HL-60 (cell line): ENCODE data around the gene GZMM.

ENCODE experiments used
- CTCF ChIP-seq: IDR thresholded peaks from one replicate; pipeline ENCODE4 v1.5.1; 2011; ENCODE audit warnings: low read length, control low read depth, inconsistent platforms; ENCODE audit not compliant: insufficient read depth
- SPI1 ChIP-seq: IDR thresholded peaks from 2 replicates; pipeline ENCODE4 v1.6.1; 2012; ENCODE audit warnings: low read depth, mild to moderate bottlenecking, borderline replicate concordance

DNA sequence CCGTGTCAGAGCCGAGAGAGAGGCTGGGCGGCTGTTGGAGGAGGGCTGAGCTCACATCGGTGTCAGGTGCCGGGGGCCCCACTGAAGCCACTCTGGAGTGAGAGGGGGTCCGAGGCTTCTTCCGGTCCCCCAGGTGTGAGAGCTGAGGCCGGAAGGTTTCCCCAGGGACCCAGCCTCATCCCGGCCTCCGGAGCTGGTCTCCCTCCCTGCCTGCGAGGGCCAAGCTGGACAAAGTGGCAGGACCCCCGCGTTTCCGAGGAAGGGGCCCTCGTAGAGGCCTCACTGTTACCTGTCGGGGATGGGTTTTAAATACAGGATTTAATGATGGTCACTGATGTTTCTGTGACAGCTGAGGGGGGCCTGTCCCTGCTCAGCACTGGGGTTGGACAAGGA is 52.4 kb downstream of the GZMM start:
- TF ChIP-seq CTCF: no peak
- no peak for TF ChIP-seq SPI1
